Neural cell (in vitro differentiated cells): ENCODE data around the gene KLHDC4. TPM values are rescaled to one million over a fixed set of nuclear protein-coding genes. Genes with fewer than 3 reads are reported as not detected.

ENCODE experiments used
- H2AFZ ChIP-seq: fragments of 200-600, 300-800 bp; sonication (generic), shearing (Covaris generic); 2 replicates; pipeline ENCODE4 v1.6.0; 2014; ENCODE audit warnings: low read depth, mild to moderate bottlenecking, antibody characterized with exemption, low read length, moderate library complexity
- H3F3A ChIP-seq: fragments of 200-600 bp; shearing (Covaris generic); 2 replicates; pipeline ENCODE4 v1.6.1; 2016; ENCODE audit warnings: mild to moderate bottlenecking, moderate library complexity, mixed read lengths, antibody characterized with exemption, low read length; ENCODE audit not compliant: insufficient read depth, poor library complexity, severe bottlenecking
- H3K27ac ChIP-seq: fragments of 200-600, 300-800 bp; sonication (generic), shearing (Covaris generic); 2 replicates; pipeline ENCODE4 v1.5.1; 2014; ENCODE audit warnings: mild to moderate bottlenecking, low read length, moderate library complexity
- H3K27me3 ChIP-seq: fragments of 300-800, 200-600 bp; sonication (generic), shearing (Covaris generic); 2 replicates; pipeline ENCODE4 v1.6.0; 2014; ENCODE audit warnings: mild to moderate bottlenecking, low read depth, low read length, moderate library complexity; ENCODE audit not compliant: insufficient read depth
- H3K36me3 ChIP-seq: fragments of 300-800, 200-600 bp; sonication (generic), shearing (Covaris generic); 2 replicates; pipeline ENCODE4 v1.5.1; 2014; ENCODE audit warnings: mild to moderate bottlenecking, antibody characterized with exemption, low read length, moderate library complexity; ENCODE audit not compliant: insufficient read depth
- H3K4me2 ChIP-seq: fragments of 300-800, 200-600 bp; sonication (generic), shearing (Covaris generic); 2 replicates; pipeline ENCODE4 v1.6.0; 2014; ENCODE audit warnings: mild to moderate bottlenecking, low read length
- H3K4me3 ChIP-seq: fragments of 300-800, 200-600 bp; sonication (generic), shearing (Covaris generic); 2 replicates; pipeline ENCODE4 v1.5.1; 2014; ENCODE audit warnings: mild to moderate bottlenecking, low read length, moderate library complexity
- H3K79me2 ChIP-seq: fragments of 200-600 bp; shearing (Covaris generic); replicated peaks from 2 replicates; pipeline ENCODE4 v1.6.0; 2014; ENCODE audit warnings: mild to moderate bottlenecking, low read length, moderate library complexity; ENCODE audit not compliant: insufficient read depth
- H3K9ac ChIP-seq: fragments of 300-800, 200-600 bp; sonication (generic), shearing (Covaris generic); 2 replicates; pipeline ENCODE4 v1.6.1; 2016; ENCODE audit warnings: mild to moderate bottlenecking, low read length, mixed read lengths
- H3K9me2 ChIP-seq: fragments of 200-600 bp; shearing (Covaris generic); 2 replicates; pipeline ENCODE4 v1.6.1; 2016; ENCODE audit warnings: mild to moderate bottlenecking, low read length, mixed read lengths; ENCODE audit not compliant: insufficient read depth
- H3K9me3 ChIP-seq: fragments of 200-600, 300-800 bp; sonication (generic), shearing (Covaris generic); 2 replicates; pipeline ENCODE4 v1.6.1; 2016; ENCODE audit warnings: mild to moderate bottlenecking, mixed run types, low read length, moderate library complexity, mixed read lengths
- H4K20me1 ChIP-seq: fragments of 200-600 bp; shearing (Covaris generic); 2 replicates; pipeline ENCODE4 v1.6.1; 2016; ENCODE audit warnings: mild to moderate bottlenecking, mixed run types; ENCODE audit not compliant: insufficient read depth
- EP300 ChIP-seq: fragments of 450-650 bp; conservative IDR thresholded peaks from 2 replicates; pipeline ENCODE4 v1.6.1; 2014; ENCODE audit warnings: antibody characterized with exemption, mild to moderate bottlenecking, moderate library complexity; ENCODE audit not compliant: poor library complexity, severe bottlenecking
- EZH2 ChIP-seq: fragments of 200-600, 300-800 bp; shearing (Covaris generic), sonication (generic); IDR thresholded peaks from 2 replicates; pipeline ENCODE4 v1.6.1; 2014; ENCODE audit warnings: antibody characterized with exemption, low read length, borderline replicate concordance, mild to moderate bottlenecking; ENCODE audit not compliant: insufficient read depth, poor library complexity, severe bottlenecking
- MXI1 ChIP-seq: fragments of 450-650 bp; conservative IDR thresholded peaks from 2 replicates; pipeline ENCODE4 v1.6.1; 2014; ENCODE audit warnings: antibody characterized with exemption, mild to moderate bottlenecking; ENCODE audit not compliant: poor library complexity, severe bottlenecking
- POLR2AphosphoS5 ChIP-seq: IDR thresholded peaks from 2 replicates; pipeline ENCODE4 v1.6.1; 2012
- RAD21 ChIP-seq: fragments of 450-650 bp; conservative IDR thresholded peaks from 2 replicates; pipeline ENCODE4 v1.6.1; 2014; ENCODE audit warnings: antibody characterized with exemption, mild to moderate bottlenecking, moderate library complexity
- SMC3 ChIP-seq: fragments of 450-650 bp; conservative IDR thresholded peaks from 2 replicates; pipeline ENCODE4 v1.6.1; 2014; ENCODE audit warnings: antibody characterized with exemption, mild to moderate bottlenecking, moderate library complexity; ENCODE audit not compliant: poor library complexity
- TAF1 ChIP-seq: IDR thresholded peaks from 2 replicates; pipeline ENCODE4 v1.6.1; 2012; ENCODE audit warnings: low read depth
- polyA minus RNA-seq: library from RNA; depleted of rRNA, polyadenylated mRNA; stranded (reverse); fragments of >200 nt; gene quantifications from 2 replicates; pipeline ENCODE4 v1.2.3, GENCODE V29; 2014
- polyA plus RNA-seq: library from polyadenylated mRNA; depleted of rRNA; stranded (reverse); fragments of >200 nt; gene quantifications from 2 replicates; pipeline ENCODE4 v1.2.3, GENCODE V29; 2014
- TF ChIP-seq, protein P1 (sequence below): fragments of 450-650 bp; IDR thresholded peaks from 2 replicates; pipeline ENCODE4 v1.5.1; 2014; ENCODE audit warnings: antibody characterized with exemption, mild to moderate bottlenecking, moderate library complexity; ENCODE audit not compliant: poor library complexity, severe bottlenecking
- TF ChIP-seq, protein P2 (sequence below): IDR thresholded peaks from 2 replicates; pipeline ENCODE4 v1.6.1; 2012; ENCODE audit warnings: borderline replicate concordance

Gene KLHDC4
- polyA plus RNA-seq (27.5 and 30.7 TPM in 2 replicates), polyA minus RNA-seq (30.0 and 33.1 TPM in 2 replicates)

DNA sequence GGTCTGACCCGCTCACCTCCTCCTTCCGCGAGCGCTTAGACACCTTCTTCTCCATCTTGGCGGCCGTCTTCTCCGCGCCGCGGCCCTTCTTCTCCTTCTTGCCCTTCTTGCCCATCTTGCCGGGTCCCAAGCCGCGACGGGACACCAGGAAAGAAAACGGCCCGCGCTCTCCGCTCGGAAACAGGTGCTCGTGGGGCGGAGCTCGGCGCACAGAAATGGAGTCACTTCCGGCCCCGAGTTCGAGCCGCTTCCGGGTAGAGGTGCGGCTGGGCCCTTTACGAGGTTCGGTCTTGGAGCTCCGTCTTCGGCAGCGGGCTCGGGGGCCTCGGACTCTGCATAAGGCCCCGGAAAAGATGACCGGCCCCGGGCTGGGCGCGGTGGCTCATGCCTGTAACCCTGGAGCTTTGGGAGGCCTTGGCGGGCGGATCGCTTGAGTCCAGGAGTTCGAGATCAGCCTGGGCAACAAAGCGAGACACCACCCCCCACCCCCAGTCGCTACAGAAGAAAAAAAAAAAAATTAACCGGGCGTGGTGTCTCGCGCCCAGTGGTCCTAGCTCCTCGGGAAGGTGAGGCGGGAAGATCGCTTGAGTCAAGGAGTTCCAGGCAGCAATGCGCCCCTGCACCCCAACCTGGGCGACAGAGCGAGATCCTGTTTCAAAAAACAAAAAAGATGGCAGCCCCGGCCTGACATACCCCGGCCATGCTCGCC, at the start of gene KLHDC4:
Gene KLHDC4 (minus strand): TSS at position 211 of the 709 bp plus-strand sequence. CDS start 96 bp downstream, at position 115.
- no peaks in the 10 kb centered on the region for H3K27me3 ChIP-seq
- H3K9me2 ChIP-seq = no peaks in the 10 kb centered on the region
- peak within 1 kb of the TSS; percentile 91 for H3K4me3 ChIP-seq
- H3K9me3 ChIP-seq = no peaks in the 10 kb centered on the region
- TF ChIP-seq RAD21 = no peak
- peak; percentile 95 for TF ChIP-seq POLR2AphosphoS5
- TF ChIP-seq TAF1 = peak; percentile 85
- no peak for TF ChIP-seq EZH2
- TF ChIP-seq MXI1 = peak; percentile 97
- TF ChIP-seq, protein P1, sequence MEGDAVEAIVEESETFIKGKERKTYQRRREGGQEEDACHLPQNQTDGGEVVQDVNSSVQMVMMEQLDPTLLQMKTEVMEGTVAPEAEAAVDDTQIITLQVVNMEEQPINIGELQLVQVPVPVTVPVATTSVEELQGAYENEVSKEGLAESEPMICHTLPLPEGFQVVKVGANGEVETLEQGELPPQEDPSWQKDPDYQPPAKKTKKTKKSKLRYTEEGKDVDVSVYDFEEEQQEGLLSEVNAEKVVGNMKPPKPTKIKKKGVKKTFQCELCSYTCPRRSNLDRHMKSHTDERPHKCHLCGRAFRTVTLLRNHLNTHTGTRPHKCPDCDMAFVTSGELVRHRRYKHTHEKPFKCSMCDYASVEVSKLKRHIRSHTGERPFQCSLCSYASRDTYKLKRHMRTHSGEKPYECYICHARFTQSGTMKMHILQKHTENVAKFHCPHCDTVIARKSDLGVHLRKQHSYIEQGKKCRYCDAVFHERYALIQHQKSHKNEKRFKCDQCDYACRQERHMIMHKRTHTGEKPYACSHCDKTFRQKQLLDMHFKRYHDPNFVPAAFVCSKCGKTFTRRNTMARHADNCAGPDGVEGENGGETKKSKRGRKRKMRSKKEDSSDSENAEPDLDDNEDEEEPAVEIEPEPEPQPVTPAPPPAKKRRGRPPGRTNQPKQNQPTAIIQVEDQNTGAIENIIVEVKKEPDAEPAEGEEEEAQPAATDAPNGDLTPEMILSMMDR = no peak
- TF ChIP-seq, protein P2, sequence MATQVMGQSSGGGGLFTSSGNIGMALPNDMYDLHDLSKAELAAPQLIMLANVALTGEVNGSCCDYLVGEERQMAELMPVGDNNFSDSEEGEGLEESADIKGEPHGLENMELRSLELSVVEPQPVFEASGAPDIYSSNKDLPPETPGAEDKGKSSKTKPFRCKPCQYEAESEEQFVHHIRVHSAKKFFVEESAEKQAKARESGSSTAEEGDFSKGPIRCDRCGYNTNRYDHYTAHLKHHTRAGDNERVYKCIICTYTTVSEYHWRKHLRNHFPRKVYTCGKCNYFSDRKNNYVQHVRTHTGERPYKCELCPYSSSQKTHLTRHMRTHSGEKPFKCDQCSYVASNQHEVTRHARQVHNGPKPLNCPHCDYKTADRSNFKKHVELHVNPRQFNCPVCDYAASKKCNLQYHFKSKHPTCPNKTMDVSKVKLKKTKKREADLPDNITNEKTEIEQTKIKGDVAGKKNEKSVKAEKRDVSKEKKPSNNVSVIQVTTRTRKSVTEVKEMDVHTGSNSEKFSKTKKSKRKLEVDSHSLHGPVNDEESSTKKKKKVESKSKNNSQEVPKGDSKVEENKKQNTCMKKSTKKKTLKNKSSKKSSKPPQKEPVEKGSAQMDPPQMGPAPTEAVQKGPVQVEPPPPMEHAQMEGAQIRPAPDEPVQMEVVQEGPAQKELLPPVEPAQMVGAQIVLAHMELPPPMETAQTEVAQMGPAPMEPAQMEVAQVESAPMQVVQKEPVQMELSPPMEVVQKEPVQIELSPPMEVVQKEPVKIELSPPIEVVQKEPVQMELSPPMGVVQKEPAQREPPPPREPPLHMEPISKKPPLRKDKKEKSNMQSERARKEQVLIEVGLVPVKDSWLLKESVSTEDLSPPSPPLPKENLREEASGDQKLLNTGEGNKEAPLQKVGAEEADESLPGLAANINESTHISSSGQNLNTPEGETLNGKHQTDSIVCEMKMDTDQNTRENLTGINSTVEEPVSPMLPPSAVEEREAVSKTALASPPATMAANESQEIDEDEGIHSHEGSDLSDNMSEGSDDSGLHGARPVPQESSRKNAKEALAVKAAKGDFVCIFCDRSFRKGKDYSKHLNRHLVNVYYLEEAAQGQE = peak; percentile 81
- TF ChIP-seq EP300 = peak; percentile 65
- no peak for TF ChIP-seq SMC3
- no peaks in the 10 kb centered on the region for H3K36me3 ChIP-seq
- H3K27ac ChIP-seq = peak within 1 kb of the TSS; percentile 87
- H2AFZ ChIP-seq = peak within 1 kb of the TSS; percentile 97
- peak within 1 kb of the TSS; percentile 94 for H3K9ac ChIP-seq
- no peaks in the 10 kb centered on the region for H3F3A ChIP-seq
- H3K4me2 ChIP-seq = peak within 1 kb of the TSS; percentile 84
- no peaks in the 10 kb centered on the region for H4K20me1 ChIP-seq
- peaks cover 21% of the 10 kb centered on the region for H3K79me2 ChIP-seq

DNA sequence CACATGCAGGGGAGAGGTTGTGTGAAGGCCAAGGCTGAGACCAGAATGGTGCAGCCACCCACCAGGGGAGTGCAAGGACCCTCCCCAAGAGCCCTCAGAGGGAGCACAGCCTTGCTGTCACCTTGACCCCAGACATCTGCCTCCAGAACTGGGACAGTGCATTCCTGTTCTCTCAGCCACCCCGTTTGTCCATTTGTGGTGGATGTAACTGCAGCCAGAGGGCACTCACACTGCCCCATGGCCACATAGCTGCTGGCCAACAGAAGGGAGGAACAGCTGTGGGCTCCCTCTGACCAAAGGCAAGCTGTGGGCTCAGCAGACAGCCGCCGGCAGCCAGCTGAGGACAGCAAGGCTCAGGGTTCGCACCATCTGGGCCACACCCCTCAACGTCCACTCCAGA, 49.8 kb upstream of the KLHDC4 start:
- H2AFZ ChIP-seq = no peak overlapping the region
- H3K9me2 ChIP-seq = no peaks in the 10 kb centered on the region
- no peak overlapping the region for H3K4me2 ChIP-seq
- no peaks in the 10 kb centered on the region for H3K36me3 ChIP-seq
- no peaks in the 10 kb centered on the region for H3K79me2 ChIP-seq
- no peak overlapping the region for H3K4me3 ChIP-seq
- no peak overlapping the region for H3K9ac ChIP-seq
- TF ChIP-seq, protein P2 = no peak
- TF ChIP-seq EZH2 (no peak), TAF1 (no peak), MXI1 (no peak), SMC3 (no peak), RAD21 (no peak), EP300 (no peak), POLR2AphosphoS5 (no peak)
- TF ChIP-seq, protein P1 = no peak
- H3K9me3 ChIP-seq = no peaks in the 10 kb centered on the region
- H3K27ac ChIP-seq = no peak overlapping the region
- H3K27me3 ChIP-seq = no peaks in the 10 kb centered on the region
- H4K20me1 ChIP-seq = no peaks in the 10 kb centered on the region
- H3F3A ChIP-seq = no peaks in the 10 kb centered on the region
